ENCODE results near the gene ANXA5.
A peak's percentile ranks its signal among the peaks of the same experiment; 100 is the strongest.
"Not testable (repeated sequence)": the region's sequence is repeated elsewhere in the genome, so short reads cannot be mapped to it uniquely, and the experiment has no call there.

ANXA5 gene

DNA sequence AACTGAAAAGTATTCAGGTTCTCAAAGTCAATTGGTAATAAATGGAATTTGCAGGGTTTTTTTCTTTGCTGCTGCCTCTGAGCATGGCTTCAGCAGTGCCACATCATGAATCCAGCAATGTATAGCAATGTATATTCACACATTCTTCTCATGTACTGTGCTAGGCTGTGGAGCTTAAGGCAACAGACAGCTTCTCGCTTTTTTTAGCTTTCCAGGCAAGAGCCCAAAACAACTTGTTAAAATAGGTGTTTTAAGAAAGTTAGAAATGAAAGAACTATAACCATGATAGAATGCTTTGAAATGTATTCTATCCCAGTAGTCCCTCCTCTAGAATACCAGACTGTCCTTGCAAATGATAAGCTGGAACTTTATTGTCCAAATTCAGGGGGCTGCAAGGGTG, 37.8 kb upstream of the ANXA5 start:
- H2BK12ac ChIP-seq (ENCODE audit: low read length) = no peak overlapping the region
- DNase-seq = no peak
- H2AFZ ChIP-seq (ENCODE audit: insufficient read depth, low read length, poor library complexity) = no peak overlapping the region
- H3K27ac ChIP-seq (ENCODE audit: low read depth, low read length) = no peak overlapping the region
- no peak overlapping the region for H2BK120ac ChIP-seq (ENCODE audit: insufficient read depth, low read length, poor library complexity)
- no peak overlapping the region for H3K14ac ChIP-seq (ENCODE audit: low read length)
- H3K23ac ChIP-seq (ENCODE audit: low read length) = no peak overlapping the region
- no peaks in the 10 kb centered on the region for H3K9me3 ChIP-seq (ENCODE audit: insufficient read depth, low read depth, low read length)
- no peaks in the 10 kb centered on the region for H3K36me3 ChIP-seq (ENCODE audit: control insufficient read depth in 1 of 2, insufficient read depth in 2 of 2, low read length in 2 of 2)
- no peaks in the 10 kb centered on the region for H3K79me1 ChIP-seq (ENCODE audit: low read length)
- H2BK5ac ChIP-seq (ENCODE audit: low read depth, low read length, poor library complexity) = no peak overlapping the region
- no peak overlapping the region for H4K91ac ChIP-seq (ENCODE audit: low read depth, low read length)
- H4K12ac ChIP-seq (ENCODE audit: low read depth, low read length) = no peak overlapping the region
- H3K9ac ChIP-seq (ENCODE audit: low read length) = no peak overlapping the region
- no peak overlapping the region for H3K4ac ChIP-seq (ENCODE audit: low read depth, low read length)
- H3K4me1 ChIP-seq (ENCODE audit: control insufficient read depth in 1 of 2, insufficient read depth in 2 of 2, low read length in 2 of 2) = no peaks in the 10 kb centered on the region
- no peak overlapping the region for H3K18ac ChIP-seq (ENCODE audit: low read length)
- no CpG with 5 or more reads among the region's 1 CpG for WGBS (ENCODE audit: extremely low coverage, insufficient coverage, insufficient read length)
- no peak overlapping the region for H4K8ac ChIP-seq (ENCODE audit: low read depth, low read length)
- H3K27me3 ChIP-seq (ENCODE audit: insufficient read depth, low read length) = no peaks in the 10 kb centered on the region
- no peaks in the 10 kb centered on the region for H3K79me2 ChIP-seq (ENCODE audit: control insufficient read depth, insufficient read depth, low read length, poor library complexity)
- H2AK5ac ChIP-seq (ENCODE audit: low read length) = no peak overlapping the region
- H3K4me3 ChIP-seq (ENCODE audit: low read depth, low read length) = no peak overlapping the region
- no peak overlapping the region for H3K4me2 ChIP-seq (ENCODE audit: low read length)

GRCh38 chr4:121733942-121734341, 37.2 kb upstream of the ANXA5 start:
- H3K23ac ChIP-seq (ENCODE audit: low read length) = no peak overlapping the region
- no peaks in the 10 kb centered on the region for H3K9me3 ChIP-seq (ENCODE audit: insufficient read depth, low read depth, low read length)
- no peak overlapping the region for H2AK5ac ChIP-seq (ENCODE audit: low read length)
- H3K79me2 ChIP-seq (ENCODE audit: control insufficient read depth, insufficient read depth, low read length, poor library complexity) = no peaks in the 10 kb centered on the region
- no CpG with 5 or more reads among the region's 1 CpG for WGBS (ENCODE audit: extremely low coverage, insufficient coverage, insufficient read length)
- no peak overlapping the region for H2BK12ac ChIP-seq (ENCODE audit: low read length)
- H3K18ac ChIP-seq (ENCODE audit: low read length) = no peak overlapping the region
- H3K4me1 ChIP-seq (ENCODE audit: control insufficient read depth in 1 of 2, insufficient read depth in 2 of 2, low read length in 2 of 2) = no peaks in the 10 kb centered on the region
- no peak overlapping the region for H3K4ac ChIP-seq (ENCODE audit: low read depth, low read length)
- no peak overlapping the region for H3K4me3 ChIP-seq (ENCODE audit: low read depth, low read length)
- H4K8ac ChIP-seq (ENCODE audit: low read depth, low read length) = no peak overlapping the region
- H3K79me1 ChIP-seq (ENCODE audit: low read length) = no peaks in the 10 kb centered on the region
- no peak overlapping the region for H2BK5ac ChIP-seq (ENCODE audit: low read depth, low read length, poor library complexity)
- no peak overlapping the region for H2AFZ ChIP-seq (ENCODE audit: insufficient read depth, low read length, poor library complexity)
- no peak overlapping the region for H4K12ac ChIP-seq (ENCODE audit: low read depth, low read length)
- H3K14ac ChIP-seq (ENCODE audit: low read length) = no peak overlapping the region
- DNase-seq = no peak
- no peak overlapping the region for H2BK120ac ChIP-seq (ENCODE audit: insufficient read depth, low read length, poor library complexity)
- no peaks in the 10 kb centered on the region for H3K27me3 ChIP-seq (ENCODE audit: insufficient read depth, low read length)
- H3K27ac ChIP-seq (ENCODE audit: low read depth, low read length) = no peak overlapping the region
- no peaks in the 10 kb centered on the region for H3K36me3 ChIP-seq (ENCODE audit: control insufficient read depth in 1 of 2, insufficient read depth in 2 of 2, low read length in 2 of 2)
- no peak overlapping the region for H4K91ac ChIP-seq (ENCODE audit: low read depth, low read length)
- no peak overlapping the region for H3K9ac ChIP-seq (ENCODE audit: low read length)
- no peak overlapping the region for H3K4me2 ChIP-seq (ENCODE audit: low read length)

DNA sequence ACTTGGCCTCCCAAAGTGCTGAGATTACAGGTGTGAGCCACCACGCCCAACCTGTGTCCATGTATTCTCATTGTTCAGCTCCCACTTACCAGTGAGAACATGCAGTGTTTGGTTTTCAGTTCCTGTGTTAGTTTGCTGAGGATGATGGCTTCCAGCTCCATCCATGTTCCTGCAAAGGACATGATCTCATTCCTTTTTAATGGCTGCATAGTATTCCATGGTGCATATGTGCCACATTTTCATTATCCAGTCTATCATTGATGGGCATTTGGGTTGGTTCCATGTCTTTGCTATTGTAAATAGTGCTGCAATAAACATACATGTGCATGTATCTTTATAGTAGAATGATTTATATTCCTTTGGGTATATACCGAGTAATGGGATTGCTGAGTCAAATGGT, 33.0 kb upstream of the ANXA5 start:
- H3K4me3 ChIP-seq (ENCODE audit: low read depth, low read length); H3K79me2 ChIP-seq (ENCODE audit: control insufficient read depth, insufficient read depth, low read length, poor library complexity); H3K36me3 ChIP-seq (ENCODE audit: control insufficient read depth in 1 of 2, insufficient read depth in 2 of 2, low read length in 2 of 2); H3K9me3 ChIP-seq (ENCODE audit: insufficient read depth, low read depth, low read length); H2AK5ac ChIP-seq (ENCODE audit: low read length); H3K4me1 ChIP-seq (ENCODE audit: control insufficient read depth in 1 of 2, insufficient read depth in 2 of 2, low read length in 2 of 2); H3K4ac ChIP-seq (ENCODE audit: low read depth, low read length); H2AFZ ChIP-seq (ENCODE audit: insufficient read depth, low read length, poor library complexity); H4K91ac ChIP-seq (ENCODE audit: low read depth, low read length); H2BK5ac ChIP-seq (ENCODE audit: low read depth, low read length, poor library complexity); H3K9ac ChIP-seq (ENCODE audit: low read length); H2BK120ac ChIP-seq (ENCODE audit: insufficient read depth, low read length, poor library complexity); DNase-seq; H3K27me3 ChIP-seq (ENCODE audit: insufficient read depth, low read length); H3K18ac ChIP-seq (ENCODE audit: low read length); H3K23ac ChIP-seq (ENCODE audit: low read length); H3K14ac ChIP-seq (ENCODE audit: low read length); H4K8ac ChIP-seq (ENCODE audit: low read depth, low read length); H4K12ac ChIP-seq (ENCODE audit: low read depth, low read length); H3K27ac ChIP-seq (ENCODE audit: low read depth, low read length); H2BK12ac ChIP-seq (ENCODE audit: low read length); H3K4me2 ChIP-seq (ENCODE audit: low read length); H3K79me1 ChIP-seq (ENCODE audit: low read length): not testable (repeated sequence)
- WGBS (ENCODE audit: extremely low coverage, insufficient coverage, insufficient read length) = no CpG with 5 or more reads among the region's 2 CpGs

- Histone ChIP-seq H3K36me3 (ENCODE audit: control insufficient read depth in 1 of 2, insufficient read depth in 2 of 2, low read length in 2 of 2) (no peaks in the 10 kb centered on the region), H3K23ac (ENCODE audit: low read length) (no peak overlapping the region), H2BK120ac (ENCODE audit: insufficient read depth, low read length, poor library complexity) (no peak overlapping the region), H2BK12ac (ENCODE audit: low read length) (no peak overlapping the region), H3K79me1 (ENCODE audit: low read length) (no peaks in the 10 kb centered on the region), H3K18ac (ENCODE audit: low read length) (no peak overlapping the region), H3K27ac (ENCODE audit: low read depth, low read length) (no peak overlapping the region), H3K27me3 (ENCODE audit: insufficient read depth, low read length) (no peaks in the 10 kb centered on the region), H3K79me2 (ENCODE audit: control insufficient read depth, insufficient read depth, low read length, poor library complexity) (no peaks in the 10 kb centered on the region), H2AFZ (ENCODE audit: insufficient read depth, low read length, poor library complexity) (no peak overlapping the region), H2AK5ac (ENCODE audit: low read length) (no peak overlapping the region), H3K9me3 (ENCODE audit: insufficient read depth, low read depth, low read length) (no peaks in the 10 kb centered on the region), H3K9ac (ENCODE audit: low read length) (no peak overlapping the region), H4K8ac (ENCODE audit: low read depth, low read length) (no peak overlapping the region), H3K4ac (ENCODE audit: low read depth, low read length) (no peak overlapping the region), H3K4me1 (ENCODE audit: control insufficient read depth in 1 of 2, insufficient read depth in 2 of 2, low read length in 2 of 2) (peaks cover 0 to 5% of the 10 kb centered on the region in 2 experiments), H3K4me2 (ENCODE audit: low read length) (no peak overlapping the region), H3K14ac (ENCODE audit: low read length) (no peak overlapping the region), H3K4me3 (ENCODE audit: low read depth, low read length) (no peak overlapping the region), H2BK5ac (ENCODE audit: low read depth, low read length, poor library complexity) (no peak overlapping the region), H4K12ac (ENCODE audit: low read depth, low read length) (no peak overlapping the region), H4K91ac (ENCODE audit: low read depth, low read length) (no peak overlapping the region)
- peak; percentile 50 to 83 for DNase-seq
- no CpG with 5 or more reads among the region's 3 CpGs for WGBS (ENCODE audit: extremely low coverage, insufficient coverage, insufficient read length)
These were observed 32.0 kb upstream of the ANXA5 start for GRCh38 chr4:121728798-121729226.
